Measurements from ENCODE around the gene MSANTD7. TPM values are rescaled to one million over a fixed set of nuclear protein-coding genes. Genes with fewer than 3 reads are reported as not detected.

MSANTD7 gene
- total and polyA plus RNA-seq, 10 of the 15 experiments (the other 5 are each of a cell fraction or from before 2014, with no cell fraction given), result 3.5 to 22.8 (median 18.5) TPM

- no peak for TF ChIP-seq ZNF207 (IDR thresholded peaks at IDR 0.05; ENCODE audit: borderline replicate concordance)
- TF ChIP-seq SRF (IDR thresholded peaks at IDR 0.05; ENCODE audit: low read depth in 2 of 2, low read length in 2 of 2), result no peak
- no peak for TF ChIP-seq RUNX3 (IDR thresholded peaks at IDR 0.05; ENCODE audit: low read length)
- no peak for TF ChIP-seq E4F1 (IDR thresholded peaks at IDR 0.05; ENCODE audit: borderline replicate concordance, partially characterized antibody)
Observed at GRCh38 chr10:14820010-14820774, 17.9 kb upstream of the MSANTD7 start (continued).

- H3K79me2 ChIP-seq (ENCODE audit: control insufficient read depth, insufficient read depth, low read length), result no peaks in the 10 kb centered on the region
- no peaks in the 10 kb centered on the region for H3K9me3 ChIP-seq (replicated peaks; ENCODE audit: control insufficient read depth, insufficient read depth, low read length)
- in situ Hi-C loops (cut with MboI), result loop anchor here (5.0 to 10.0 kb wide), 2 partner anchors 318 to 626 kb away; no protein-coding TSS in a partner anchor
- ChIA-PET POLR2A (interaction anchor here (0.7 kb wide), 1 partner anchor 273 kb away, joined by 4 read pairs; no protein-coding TSS in a partner anchor), SMC1A (ENCODE audit: uncharacterized antibody, unreplicated experiment) (interaction anchor here (1.1 to 1.2 kb wide), 2 partner anchors 221 to 283 kb away, joined by 3 to 4 read pairs; no protein-coding TSS in a partner anchor), CTCF (interaction anchor here (1.1 to 7.7 kb wide), 2 partner anchors 284 to 317 kb away, joined by 3 to 134 read pairs; no protein-coding TSS in a partner anchor), RAD21 (ENCODE audit: unreplicated experiment) (interaction anchor here (2.9 kb wide), 1 partner anchor 284 kb away, joined by 9 read pairs; no protein-coding TSS in a partner anchor)
- H2AFZ ChIP-seq (ENCODE audit: control insufficient read depth, low read depth, low read length), result no peak overlapping the region
- H3K4me1 ChIP-seq (ENCODE audit: control insufficient read depth, insufficient read depth, low read length), result no peaks in the 10 kb centered on the region
- H3K36me3 ChIP-seq (ENCODE audit: control insufficient read depth in 2 of 2, insufficient read depth in 2 of 2, low read length in 1 of 2), result no peaks in the 10 kb centered on the region
- H4K20me1 ChIP-seq (ENCODE audit: control insufficient read depth, insufficient read depth), result no peaks in the 10 kb centered on the region
- 95% methylated on average over 5 of the region's 5 CpGs for whole genome bisulfite sequencing (ENCODE audit: insufficient coverage, insufficient replicate concordance, low lambda C conversion rate, missing lambda C conversion rate)
- DNase-seq (ENCODE audit: low read depth, low spot score) (no peak), FAIRE-seq (no peak), ATAC-seq (no peak)
- no peak overlapping the region for H3K4me2 ChIP-seq (ENCODE audit: control insufficient read depth, insufficient read depth)
- no peaks in the 10 kb centered on the region for H3K27me3 ChIP-seq (replicated peaks in 1 of 2; ENCODE audit: control insufficient read depth in 2 of 2, insufficient read depth in 2 of 2, low read length in 1 of 2)
- TF ChIP-seq CEBPB (IDR thresholded peaks at IDR 0.05; ENCODE audit: borderline replicate concordance in 1 of 2, low read depth in 2 of 2, low read length in 2 of 2) (no peak), NFIC (IDR thresholded peaks at IDR 0.05; ENCODE audit: low read depth, low read length) (no peak), LARP7 (IDR thresholded peaks at IDR 0.05) (no peak), BCL11A (IDR thresholded peaks at IDR 0.05; ENCODE audit: low read depth, low read length) (no peak), FOXK2 (IDR thresholded peaks at IDR 0.05) (no peak), JUND (IDR thresholded peaks at IDR 0.05; ENCODE audit: low read depth, low read length) (no peak), NFYB (IDR thresholded peaks at IDR 0.05; ENCODE audit: insufficient read depth, low read depth, low read length) (no peak)
- BruUV-seq (replicated peaks), result no TSS peak
- intact Hi-C loops (cut with micrococcal nuclease; ENCODE audit: unreplicated experiment), result loop anchor here (5.0 kb wide), 2 partner anchors 173 to 258 kb away; no protein-coding TSS in a partner anchor
- H3K9ac ChIP-seq (ENCODE audit: control insufficient read depth, insufficient read depth, low read length), result no peak overlapping the region
- H3K27ac ChIP-seq (ENCODE audit: control insufficient read depth, insufficient read depth), result no peak overlapping the region
- H3K4me3 ChIP-seq, result no peak overlapping the region
Observed at GRCh38 chr10:14820775-14821154, 17.3 kb upstream of the MSANTD7 start.

Data from GM12878 (cell line).